Mesendoderm (in vitro differentiated cells): ENCODE results near the gene ZFPM1.

Experiments used
- DNase-seq: peaks from one replicate; pipeline ENCODE4 v3.0.0; 2013
- H2AK5ac ChIP-seq: 2 replicates; pipeline ENCODE4 v1.6.1; 2013; ENCODE audit warnings: low read length, inconsistent platforms
- H2BK120ac ChIP-seq: 2 replicates; pipeline ENCODE4 v1.6.1; 2013; ENCODE audit warnings: low read depth, mild to moderate bottlenecking, low read length, moderate library complexity, mixed read lengths
- H2BK15ac ChIP-seq: replicated peaks from 2 replicates; pipeline ENCODE4 v1.6.1; 2013; ENCODE audit warnings: low read depth, mild to moderate bottlenecking, moderate library complexity
- H2BK5ac ChIP-seq: 2 replicates; pipeline ENCODE4 v1.6.1; 2013; ENCODE audit warnings: low read length, inconsistent platforms
- H3K18ac ChIP-seq: 2 replicates; pipeline ENCODE4 v1.6.1; 2013; ENCODE audit warnings: mild to moderate bottlenecking, low read length, mixed read lengths
- H3K23ac ChIP-seq: one replicate; pipeline ENCODE4 v1.6.1; 2013; ENCODE audit warnings: low read length
- H3K27ac ChIP-seq: 2 replicates; pipeline ENCODE4 v1.5.1; 2013; ENCODE audit warnings: low read depth, mild to moderate bottlenecking, inconsistent platforms, low read length, moderate library complexity
- H3K27me3 ChIP-seq: 2 replicates; pipeline ENCODE4 v1.6.1; 2013; ENCODE audit warnings: low read length, control low read depth, mild to moderate bottlenecking, inconsistent platforms; ENCODE audit not compliant: insufficient read depth, poor library complexity
- H3K36me3 ChIP-seq: 2 replicates; pipeline ENCODE4 v1.6.1; 2013; ENCODE audit warnings: low read length, inconsistent platforms; ENCODE audit not compliant: control insufficient read depth, insufficient read depth
- H3K4ac ChIP-seq: one replicate; pipeline ENCODE4 v1.6.1; 2013; ENCODE audit warnings: low read depth, mild to moderate bottlenecking, low read length, moderate library complexity
- H3K4me1 ChIP-seq: 2 replicates; pipeline ENCODE4 v1.6.1; 2013; ENCODE audit warnings: low read depth, low read length, inconsistent platforms; ENCODE audit not compliant: control insufficient read depth
- H3K4me2 ChIP-seq: 2 replicates; pipeline ENCODE4 v1.6.1; 2013; ENCODE audit warnings: low read length
- H3K4me3 ChIP-seq: 2 replicates; pipeline ENCODE4 v1.5.1; 2013; ENCODE audit warnings: mild to moderate bottlenecking, low read length
- H3K56ac ChIP-seq: one replicate; pipeline ENCODE4 v1.6.1; 2013; ENCODE audit warnings: low read length
- H3K79me1 ChIP-seq: 2 replicates; pipeline ENCODE4 v1.6.1; 2013; ENCODE audit warnings: low read length, inconsistent platforms
- H3K79me2 ChIP-seq: 2 replicates; pipeline ENCODE4 v1.6.1; 2013; ENCODE audit warnings: mild to moderate bottlenecking, low read length; ENCODE audit not compliant: control insufficient read depth, insufficient read depth
- H3K9ac ChIP-seq: 2 replicates; pipeline ENCODE4 v1.6.1; 2013; ENCODE audit warnings: low read length, inconsistent platforms
- H4K5ac ChIP-seq: one replicate; pipeline ENCODE4 v1.6.1; 2013; ENCODE audit warnings: low read length
- H4K8ac ChIP-seq: one replicate; pipeline ENCODE4 v1.6.1; 2013; ENCODE audit warnings: low read depth, mild to moderate bottlenecking, control low read depth, low read length, moderate library complexity
- WGBS: extraction: QIAGEN DNeasy Blood & Tissue Kit; methylation state at CpG from one replicate; pipeline ENCODE4 v1.1.7; 2013; ENCODE audit warnings: low lambda C conversion rate, missing lambda C conversion rate; ENCODE audit not compliant: insufficient coverage; ENCODE audit errors: extremely low coverage; 5-methylcytosine and 5-hydroxymethylcytosine counted together

The ZFPM1 gene

GRCh38 chr16:88480829-88481228 is 27.7 kb downstream of the ZFPM1 start:
- Histone ChIP-seq H3K27ac (no peak overlapping the region), H4K5ac (no peak overlapping the region), H3K4me3 (no peak overlapping the region), H3K23ac (no peak overlapping the region), H3K9ac (no peak overlapping the region), H4K8ac (no peak overlapping the region), H3K79me1 (peaks cover 8% of the 10 kb centered on the region), H3K27me3 (no peaks in the 10 kb centered on the region), H3K4me1 (no peaks in the 10 kb centered on the region), H2BK120ac (no peak overlapping the region), H2BK5ac (no peak overlapping the region), H2BK15ac (no peak overlapping the region), H3K4me2 (no peak overlapping the region), H3K36me3 (no peaks in the 10 kb centered on the region), H3K79me2 (no peaks in the 10 kb centered on the region), H2AK5ac (no peak overlapping the region), H3K4ac (no peak overlapping the region), H3K56ac (no peak overlapping the region), H3K18ac (no peak overlapping the region)
- WGBS, result no CpG with 5 or more reads among the region's 19 CpGs
- DNase-seq, result no peak

GRCh38 chr16:88481851-88482250 is 28.8 kb downstream of the ZFPM1 start:
- no peak overlapping the region for H3K4ac ChIP-seq
- H3K4me1 ChIP-seq, result no peaks in the 10 kb centered on the region
- no peak overlapping the region for H4K5ac ChIP-seq
- H2BK120ac ChIP-seq, result no peak overlapping the region
- H3K56ac ChIP-seq, result no peak overlapping the region
- H4K8ac ChIP-seq, result no peak overlapping the region
- H3K4me2 ChIP-seq, result no peak overlapping the region
- H2AK5ac ChIP-seq, result no peak overlapping the region
- H3K36me3 ChIP-seq, result no peaks in the 10 kb centered on the region
- H3K4me3 ChIP-seq, result no peak overlapping the region
- H3K23ac ChIP-seq, result no peak overlapping the region
- H3K27ac ChIP-seq, result no peak overlapping the region
- no peak for DNase-seq
- H3K9ac ChIP-seq, result no peak overlapping the region
- H3K79me1 ChIP-seq, result peaks cover 11% of the 10 kb centered on the region
- WGBS, result no CpG with 5 or more reads among the region's 9 CpGs
- no peak overlapping the region for H2BK5ac ChIP-seq
- no peak overlapping the region for H3K18ac ChIP-seq
- no peaks in the 10 kb centered on the region for H3K27me3 ChIP-seq
- H2BK15ac ChIP-seq, result no peak overlapping the region
- no peaks in the 10 kb centered on the region for H3K79me2 ChIP-seq

GRCh38 chr16:88482630-88483391 is 29.7 kb downstream of the ZFPM1 start:
- H3K9ac ChIP-seq, result no peak overlapping the region
- no peak overlapping the region for H3K4me2 ChIP-seq
- H3K79me2 ChIP-seq, result no peaks in the 10 kb centered on the region
- H3K27me3 ChIP-seq, result no peaks in the 10 kb centered on the region
- peaks cover 11% of the 10 kb centered on the region for H3K79me1 ChIP-seq
- H4K8ac ChIP-seq, result no peak overlapping the region
- WGBS, result no CpG with 5 or more reads among the region's 22 CpGs
- H3K56ac ChIP-seq, result no peak overlapping the region
- H2BK120ac ChIP-seq, result no peak overlapping the region
- H3K4me3 ChIP-seq, result no peak overlapping the region
- no peak overlapping the region for H3K27ac ChIP-seq
- no peak overlapping the region for H4K5ac ChIP-seq
- no peak overlapping the region for H3K18ac ChIP-seq
- no peaks in the 10 kb centered on the region for H3K4me1 ChIP-seq
- H2BK5ac ChIP-seq, result no peak overlapping the region
- H2AK5ac ChIP-seq, result no peak overlapping the region
- no peaks in the 10 kb centered on the region for H3K36me3 ChIP-seq
- H3K23ac ChIP-seq, result no peak overlapping the region
- no peak overlapping the region for H2BK15ac ChIP-seq
- DNase-seq, result no peak
- H3K4ac ChIP-seq, result no peak overlapping the region

- no peak overlapping the region for H2BK120ac ChIP-seq
- H3K9ac ChIP-seq, result no peak overlapping the region
- no peak overlapping the region for H3K56ac ChIP-seq
- no peaks in the 10 kb centered on the region for H3K79me2 ChIP-seq
- no CpG with 5 or more reads among the region's 8 CpGs for WGBS
- H3K4me3 ChIP-seq, result no peak overlapping the region
- peaks cover 11% of the 10 kb centered on the region for H3K79me1 ChIP-seq
- no peak overlapping the region for H4K8ac ChIP-seq
- H2BK15ac ChIP-seq, result no peak overlapping the region
- H3K27me3 ChIP-seq, result no peaks in the 10 kb centered on the region
- H3K4me1 ChIP-seq, result no peaks in the 10 kb centered on the region
- no peak overlapping the region for H3K27ac ChIP-seq
- H3K23ac ChIP-seq, result no peak overlapping the region
- no peak overlapping the region for H4K5ac ChIP-seq
- no peak overlapping the region for H3K4me2 ChIP-seq
- no peak overlapping the region for H3K4ac ChIP-seq
- no peaks in the 10 kb centered on the region for H3K36me3 ChIP-seq
- no peak for DNase-seq
- H2AK5ac ChIP-seq, result no peak overlapping the region
- H2BK5ac ChIP-seq, result no peak overlapping the region
- H3K18ac ChIP-seq, result no peak overlapping the region
These were observed 30.2 kb downstream of the ZFPM1 start for GRCh38 chr16:88483392-88483641.

GRCh38 chr16:88484505-88485365 is 31.7 kb downstream of the ZFPM1 start:
- H2BK120ac ChIP-seq, result no peak overlapping the region
- H3K27ac ChIP-seq, result no peak overlapping the region
- WGBS, result no CpG with 5 or more reads among the region's 36 CpGs
- H2BK15ac ChIP-seq, result no peak overlapping the region
- no peaks in the 10 kb centered on the region for H3K27me3 ChIP-seq
- DNase-seq, result no peak
- H3K9ac ChIP-seq, result no peak overlapping the region
- no peaks in the 10 kb centered on the region for H3K36me3 ChIP-seq
- no peak overlapping the region for H4K5ac ChIP-seq
- no peak overlapping the region for H2BK5ac ChIP-seq
- H3K4me3 ChIP-seq, result no peak overlapping the region
- H2AK5ac ChIP-seq, result no peak overlapping the region
- H4K8ac ChIP-seq, result no peak overlapping the region
- H3K56ac ChIP-seq, result no peak overlapping the region
- no peaks in the 10 kb centered on the region for H3K4me1 ChIP-seq
- H3K4me2 ChIP-seq, result no peak overlapping the region
- no peak overlapping the region for H3K23ac ChIP-seq
- no peak overlapping the region for H3K4ac ChIP-seq
- H3K18ac ChIP-seq, result no peak overlapping the region
- peaks cover 8% of the 10 kb centered on the region for H3K79me1 ChIP-seq
- H3K79me2 ChIP-seq, result no peaks in the 10 kb centered on the region
